CD4-positive, alpha-beta memory T cell (primary cell): Measurements from ENCODE around the gene IFNK. TPM values are rescaled to one million over a fixed set of nuclear protein-coding genes. Genes with fewer than 3 reads are reported as not detected.

Source experiments
- CTCF ChIA-PET: fragments of 350-600 bp; sonication (Branson Sonifier 250); formaldehyde crosslinking; loops from one replicate; lab custom pipeline; 2021; ENCODE audit warnings: inconsistent platforms; ENCODE audit not compliant: partially characterized antibody; lab: Charles Lee
- POLR2A ChIA-PET: fragments of 350-600 bp; sonication (Branson Sonifier 250); formaldehyde crosslinking; loops from one replicate; lab custom pipeline; 2021; ENCODE audit not compliant: partially characterized antibody; lab: Charles Lee
- DNase-seq, 5 donors: peaks; one replicate each; pipeline versions ENCODE4 v3.0.0 to v3.0.0-alpha.2; 2020 to 2022; ENCODE audit warnings: mixed read lengths in 1 of 5
- H3K27ac ChIP-seq: one replicate; pipeline ENCODE4 v1.7.0; 2013; ENCODE audit warnings: low read depth, low read length
- H3K27me3 ChIP-seq: 2 replicates; pipeline ENCODE4 v1.7.0; 2013; ENCODE audit warnings: mild to moderate bottlenecking, low read length, moderate library complexity; ENCODE audit not compliant: insufficient read depth
- H3K36me3 ChIP-seq: 2 replicates; pipeline ENCODE4 v1.7.0; 2013; ENCODE audit warnings: mild to moderate bottlenecking, low read length, moderate library complexity; ENCODE audit not compliant: insufficient read depth
- H3K4me1 ChIP-seq: 2 replicates; pipeline ENCODE4 v1.7.0; 2013; ENCODE audit warnings: mild to moderate bottlenecking, low read length, moderate library complexity; ENCODE audit not compliant: insufficient read depth
- H3K4me3 ChIP-seq, 2 donors: one replicate each; pipeline ENCODE4 v1.7.0; 2013; ENCODE audit warnings: low read length in 2 of 2, mild to moderate bottlenecking in 1 of 2
- H3K9me3 ChIP-seq, 2 donors: one replicate each; pipeline ENCODE4 v1.7.0; 2013; ENCODE audit warnings: low read length in 2 of 2, control low read depth in 1 of 2; ENCODE audit not compliant: control insufficient read depth in 1 of 2
- H3K27ac Mint-ChIP-seq, 7 donors: one replicate each; pipeline ENCODE4 v1.8.0; 2020 to 2021; ENCODE audit warnings: mixed read lengths in 7 of 7, mild to moderate bottlenecking in 6 of 7, inconsistent platforms in 3 of 7, moderate library complexity in 3 of 7
- H3K27me3 Mint-ChIP-seq, 2 donors: one replicate each; pipeline ENCODE4 v1.8.0; 2020 to 2021; ENCODE audit warnings: mixed read lengths in 2 of 2
- H3K36me3 Mint-ChIP-seq, 2 donors: one replicate each; pipeline ENCODE4 v1.8.0; 2020 to 2021; ENCODE audit warnings: mixed read lengths in 2 of 2, inconsistent platforms in 1 of 2, mild to moderate bottlenecking in 1 of 2
- H3K4me1 Mint-ChIP-seq, 4 donors: one replicate each; pipeline ENCODE4 v1.8.0; 2020 to 2021; ENCODE audit warnings: mixed read lengths in 4 of 4, mild to moderate bottlenecking in 1 of 4
- H3K4me3 Mint-ChIP-seq, 8 donors: one replicate each; pipeline ENCODE4 v1.8.0; 2020 to 2021; ENCODE audit warnings: mixed read lengths in 8 of 8, mild to moderate bottlenecking in 7 of 8, moderate library complexity in 6 of 8, inconsistent platforms in 3 of 8
- H3K9me3 Mint-ChIP-seq, 8 donors: one replicate each; pipeline ENCODE4 v1.8.0; 2020 to 2021; ENCODE audit warnings: mixed read lengths in 8 of 8, mild to moderate bottlenecking in 5 of 8, inconsistent platforms in 3 of 8, moderate library complexity in 1 of 8
- intact Hi-C: fragments of 100-400 bp; cut with micrococcal nuclease; formaldehyde crosslinking; loops from one replicate; pipeline ENCODE4 v1.15.1; 2023
- polyA plus RNA-seq, 2 donors: library from polyadenylated mRNA; unstranded; fragments of 300-500 nt; fragmentation: Illumina TruSeq; gene quantifications; one replicate each; pipeline ENCODE4 v1.2.3, GENCODE V29; 2021
- total RNA-seq, 2 experiments: library from RNA; stranded (reverse); gene quantifications; one replicate each; pipeline ENCODE4 v1.2.3, GENCODE V29; 2021

IFNK gene
- total and polyA plus RNA-seq, 4 experiments from 2014 or later: not detected

DNA sequence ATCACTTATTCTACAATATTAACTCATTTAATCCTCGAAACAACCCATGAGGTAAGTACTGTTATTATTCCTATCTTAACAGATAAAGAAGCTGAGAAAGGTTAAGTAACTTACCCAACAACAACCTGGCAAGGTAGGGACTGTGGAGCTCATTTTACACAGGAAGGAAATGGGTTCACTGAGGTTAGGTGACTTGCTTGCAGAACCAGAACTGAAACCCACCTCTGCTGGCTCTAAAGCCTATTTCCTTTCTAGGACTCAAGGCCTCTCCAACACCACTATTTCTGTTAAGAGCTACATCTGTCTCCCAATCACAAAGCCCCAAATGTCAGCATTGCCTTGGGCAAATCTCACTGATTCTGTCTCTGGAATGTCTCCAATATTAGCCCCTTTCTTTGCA lies 38.9 kb upstream of the IFNK start:
- peaks cover 8 to 25% (median 14%) of the 10 kb centered on the region in 4 donors for H3K4me1 Mint-ChIP-seq
- Histone ChIP-seq H3K27ac (no peak overlapping the region), H3K4me3 (no peak overlapping the region), H3K9me3 (no peaks in the 10 kb centered on the region), H3K4me1 (peaks cover 3% of the 10 kb centered on the region), H3K36me3 (no peaks in the 10 kb centered on the region), H3K27me3 (no peaks in the 10 kb centered on the region)
- no peaks in the 10 kb centered on the region for H3K27me3 Mint-ChIP-seq
- peak overlapping the region in 4 of 7 donors; percentile 42 to 65 (median 60) for H3K27ac Mint-ChIP-seq
- intact Hi-C loops: no loop called here
- ChIA-PET CTCF (interaction anchor here (1.3 to 1.6 kb wide), 2 partner anchors 12 to 45 kb away, joined by 3 to 5 read pairs; no protein-coding TSS in a partner anchor), POLR2A (no interaction called here)
- no peak for DNase-seq
- peaks cover 0 to 1% of the 10 kb centered on the region in 2 donors for H3K36me3 Mint-ChIP-seq
- peaks cover 0 to 5% (median 0%) of the 10 kb centered on the region in 8 donors for H3K9me3 Mint-ChIP-seq
- H3K4me3 Mint-ChIP-seq: peak overlapping the region in 1 of 8 donors; percentile 22

DNA sequence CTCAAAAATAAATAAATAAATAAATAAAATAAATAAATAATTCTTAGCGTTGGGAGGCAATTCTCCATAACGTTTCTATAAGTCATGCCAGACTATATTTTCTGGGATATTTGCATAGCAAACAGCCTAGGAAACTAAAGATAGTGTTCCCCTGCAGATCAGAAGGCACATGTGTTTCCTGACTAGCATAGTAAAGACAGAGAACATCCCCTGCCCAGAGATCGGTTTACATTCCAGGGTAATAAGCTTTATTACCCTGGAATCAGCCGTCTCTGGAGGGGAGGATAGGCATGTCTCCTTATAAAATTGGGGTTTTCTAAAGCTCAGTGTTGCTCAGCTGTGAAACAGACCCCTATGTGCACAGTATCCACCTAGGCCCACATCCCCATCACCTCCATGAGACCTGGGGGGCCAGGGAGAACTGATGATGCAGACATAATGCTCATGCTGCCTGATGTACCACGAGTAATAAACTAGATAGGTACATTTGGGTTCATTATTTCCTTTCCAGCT lies 36.9 kb upstream of the IFNK start:
- Mint-ChIP-seq H3K4me1 (peaks cover 8 to 25% (median 14%) of the 10 kb centered on the region in 4 donors), H3K36me3 (peaks cover 0 to 1% of the 10 kb centered on the region in 2 donors), H3K9me3 (no peaks in the 10 kb centered on the region), H3K4me3 (no peak overlapping the region), H3K27ac (no peak overlapping the region), H3K27me3 (no peaks in the 10 kb centered on the region)
- no peak for DNase-seq
- ChIA-PET POLR2A (no interaction called here), CTCF (interaction anchor here (1.0 kb wide), 1 partner anchor 18 kb away, joined by 3 read pairs; no protein-coding TSS in a partner anchor)
- no peaks in the 10 kb centered on the region for H3K27me3 ChIP-seq
- H3K4me3 ChIP-seq: no peak overlapping the region
- no peaks in the 10 kb centered on the region for H3K9me3 ChIP-seq
- H3K27ac ChIP-seq: no peak overlapping the region
- no peaks in the 10 kb centered on the region for H3K36me3 ChIP-seq
- H3K4me1 ChIP-seq: peaks cover 3% of the 10 kb centered on the region
- intact Hi-C loops: no loop called here

DNA sequence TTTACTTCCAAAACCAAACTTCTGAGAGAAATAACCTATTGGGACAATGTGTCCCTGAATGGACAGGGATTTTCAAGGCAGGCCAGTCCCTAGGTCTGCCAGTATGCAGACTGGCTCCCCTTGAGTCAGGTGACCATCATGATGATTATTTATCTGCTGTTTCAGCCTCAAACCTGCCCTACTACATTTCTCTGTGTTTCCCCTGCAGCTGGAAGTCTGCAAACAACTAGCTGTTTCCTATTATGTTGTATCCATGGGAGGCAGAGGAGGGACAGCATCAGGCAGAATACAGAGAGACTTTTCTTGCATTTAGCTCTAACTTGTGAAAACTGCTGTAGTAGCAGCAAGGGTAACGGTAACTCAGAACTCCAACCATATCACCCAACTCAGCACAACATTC lies 36.2 kb upstream of the IFNK start:
- Mint-ChIP-seq H3K4me1 (peaks cover 8 to 25% (median 14%) of the 10 kb centered on the region in 4 donors), H3K27ac (no peak overlapping the region), H3K27me3 (no peaks in the 10 kb centered on the region), H3K9me3 (peaks cover 0 to 3% (median 0%) of the 10 kb centered on the region in 8 donors), H3K4me3 (no peak overlapping the region), H3K36me3 (peaks cover 0 to 2% of the 10 kb centered on the region in 2 donors)
- ChIA-PET CTCF (interaction anchor here (1.0 kb wide), 1 partner anchor 18 kb away, joined by 3 read pairs; no protein-coding TSS in a partner anchor), POLR2A (no interaction called here)
- H3K27me3 ChIP-seq: no peaks in the 10 kb centered on the region
- intact Hi-C loops: no loop called here
- H3K4me3 ChIP-seq: no peak overlapping the region
- H3K36me3 ChIP-seq: no peaks in the 10 kb centered on the region
- no peak for DNase-seq
- no peak overlapping the region for H3K27ac ChIP-seq
- H3K4me1 ChIP-seq: peaks cover 3% of the 10 kb centered on the region
- no peaks in the 10 kb centered on the region for H3K9me3 ChIP-seq

DNA sequence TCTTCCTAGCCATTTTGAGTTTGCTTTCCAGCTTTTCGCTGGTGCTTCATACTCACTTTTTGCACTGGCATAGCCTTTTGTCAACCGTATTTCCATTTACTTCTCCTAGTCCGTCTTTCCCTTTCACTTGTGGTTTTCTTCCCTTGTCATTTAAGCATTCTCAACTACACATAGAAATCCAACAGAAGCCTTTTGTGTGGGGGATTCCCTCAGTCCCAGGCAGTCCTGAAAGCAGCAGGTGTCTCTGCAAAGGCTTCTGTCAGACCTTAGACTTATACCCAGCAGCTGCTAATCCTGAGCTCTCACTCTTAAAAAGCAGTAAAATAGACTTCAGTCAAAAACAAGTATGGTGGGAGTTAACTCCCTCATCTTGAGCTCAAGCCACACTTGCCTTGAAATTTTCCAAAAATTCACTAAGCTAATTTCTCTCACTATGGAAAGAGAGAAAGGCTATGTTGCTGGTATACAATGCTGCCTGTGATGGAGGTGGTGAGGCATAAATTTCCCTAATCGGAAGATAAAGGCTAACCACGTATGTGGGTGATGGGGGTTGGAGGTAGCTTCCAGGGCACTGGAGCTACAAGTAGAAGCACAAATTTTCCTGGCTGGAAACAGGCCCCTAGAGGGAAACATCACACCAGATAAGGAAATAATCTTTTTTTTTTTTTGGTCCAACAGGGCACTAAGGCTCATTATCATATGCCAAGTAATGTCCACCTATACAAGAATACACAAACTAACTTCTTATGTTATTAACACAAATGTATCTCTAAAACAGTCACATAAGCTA lies 34.8 kb upstream of the IFNK start:
- H3K27ac ChIP-seq: no peak overlapping the region
- no peaks in the 10 kb centered on the region for H3K27me3 ChIP-seq
- peaks cover 8 to 20% (median 14%) of the 10 kb centered on the region in 4 donors for H3K4me1 Mint-ChIP-seq
- ChIA-PET POLR2A (no interaction called here), CTCF (interaction anchor here (0.6 to 1.3 kb wide), 3 partner anchors 40 to 75 kb away, joined by 3 to 7 read pairs (median 4); no protein-coding TSS in a partner anchor)
- H3K27ac Mint-ChIP-seq: no peak overlapping the region
- H3K4me3 ChIP-seq: no peak overlapping the region
- no peaks in the 10 kb centered on the region for H3K36me3 ChIP-seq
- no peak for DNase-seq
- H3K4me1 ChIP-seq: peaks cover 3% of the 10 kb centered on the region
- intact Hi-C loops: no loop called here
- peaks cover 0 to 9% (median 3%) of the 10 kb centered on the region in 8 donors for H3K9me3 Mint-ChIP-seq
- H3K9me3 ChIP-seq: no peaks in the 10 kb centered on the region
- H3K27me3 Mint-ChIP-seq: no peaks in the 10 kb centered on the region
- H3K4me3 Mint-ChIP-seq: no peak overlapping the region
- peaks cover 0 to 5% of the 10 kb centered on the region in 2 donors for H3K36me3 Mint-ChIP-seq

DNA sequence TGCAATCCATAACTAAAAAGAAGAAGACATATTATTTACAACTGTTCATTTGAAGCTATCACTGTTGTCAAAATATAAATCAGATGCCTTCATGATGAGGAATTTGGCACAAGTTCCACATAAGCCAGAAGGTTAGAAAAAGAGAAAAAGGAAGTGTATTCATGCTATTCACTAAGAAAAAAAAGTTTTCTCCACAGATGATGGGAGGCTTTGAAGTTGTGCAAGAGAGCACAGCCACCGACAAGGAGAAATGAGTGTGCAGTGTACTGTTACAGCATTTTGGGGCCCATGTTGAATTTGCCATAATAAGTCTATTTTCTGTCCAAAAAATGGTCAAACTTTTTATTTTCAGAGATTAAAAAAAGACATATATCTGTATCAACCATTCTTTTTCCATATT lies 32.9 kb upstream of the IFNK start:
- intact Hi-C loops: no loop called here
- no peaks in the 10 kb centered on the region for H3K9me3 ChIP-seq
- CTCF ChIA-PET: no interaction called here
- DNase-seq: no peak
- Mint-ChIP-seq H3K9me3 (peaks cover 0 to 15% (median 4%) of the 10 kb centered on the region in 8 donors), H3K36me3 (peaks cover 0 to 6% of the 10 kb centered on the region in 2 donors), H3K4me1 (peaks cover 0 to 3% (median under 1%) of the 10 kb centered on the region in 4 donors), H3K27ac (no peak overlapping the region), H3K4me3 (no peak overlapping the region), H3K27me3 (no peaks in the 10 kb centered on the region)
- POLR2A ChIA-PET: no interaction called here
- H3K27me3 ChIP-seq: no peaks in the 10 kb centered on the region
- no peaks in the 10 kb centered on the region for H3K4me1 ChIP-seq
- no peak overlapping the region for H3K27ac ChIP-seq
- no peaks in the 10 kb centered on the region for H3K36me3 ChIP-seq
- no peak overlapping the region for H3K4me3 ChIP-seq

DNA sequence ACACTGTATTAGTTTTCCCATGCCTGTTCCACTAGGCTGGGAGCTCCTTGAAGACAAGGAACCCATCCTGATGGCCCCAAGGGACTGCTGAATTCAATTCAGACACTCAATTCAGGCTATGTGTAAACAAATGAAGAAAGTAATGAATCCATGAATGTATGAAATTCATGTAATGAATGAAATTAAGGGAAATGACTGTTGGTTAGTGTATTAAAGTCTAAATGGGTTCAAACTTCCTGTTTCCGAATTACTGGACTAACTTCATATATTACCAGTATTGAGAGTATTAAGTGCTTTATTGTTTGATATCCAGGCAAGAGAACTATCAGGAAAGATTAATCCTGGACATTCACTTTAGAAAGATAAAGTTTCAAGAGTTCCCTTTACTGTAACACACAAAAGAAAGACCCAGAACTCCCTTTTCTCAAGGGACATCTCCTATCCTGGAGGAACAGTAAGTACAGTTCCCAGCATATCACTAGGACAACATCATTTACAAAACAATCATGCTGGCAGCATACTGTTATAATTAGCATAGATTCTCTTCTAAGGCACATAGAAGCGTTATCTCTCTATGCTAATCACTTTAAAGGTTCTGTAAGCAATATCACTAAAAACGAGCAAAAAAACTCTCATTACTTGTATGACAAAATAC lies 28.5 kb upstream of the IFNK start:
- Mint-ChIP-seq H3K4me1 (no peaks in the 10 kb centered on the region), H3K4me3 (no peak overlapping the region), H3K27ac (no peak overlapping the region), H3K36me3 (peaks cover 0 to 6% of the 10 kb centered on the region in 2 donors), H3K9me3 (peaks cover 0 to 15% (median 5%) of the 10 kb centered on the region in 8 donors), H3K27me3 (peaks cover 2% of the 10 kb centered on the region in 2 donors)
- ChIA-PET CTCF (no interaction called here), POLR2A (no interaction called here)
- H3K27ac ChIP-seq: no peak overlapping the region
- no peaks in the 10 kb centered on the region for H3K9me3 ChIP-seq
- intact Hi-C loops: no loop called here
- no peaks in the 10 kb centered on the region for H3K36me3 ChIP-seq
- no peaks in the 10 kb centered on the region for H3K4me1 ChIP-seq
- no peaks in the 10 kb centered on the region for H3K27me3 ChIP-seq
- H3K4me3 ChIP-seq: no peak overlapping the region
- no peak for DNase-seq

DNA sequence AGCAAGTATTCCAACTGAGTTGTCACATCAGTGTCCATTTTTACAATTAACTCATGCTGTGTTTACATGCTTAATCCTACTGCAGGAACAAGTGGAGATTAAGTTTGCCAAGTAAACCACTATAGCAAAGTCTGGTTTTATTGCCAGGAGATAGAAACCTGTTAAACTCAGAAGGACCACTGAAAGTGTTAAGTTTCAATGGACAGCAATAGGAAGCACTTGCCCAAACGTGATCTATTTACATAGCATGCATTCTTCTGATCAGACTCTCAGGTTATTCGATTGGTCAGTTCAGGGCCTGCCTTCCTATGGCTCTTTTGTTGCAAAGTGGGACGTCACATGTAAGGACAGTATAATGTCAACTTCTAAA lies 28.0 kb upstream of the IFNK start:
- no peaks in the 10 kb centered on the region for H3K36me3 ChIP-seq
- no peaks in the 10 kb centered on the region for H3K9me3 ChIP-seq
- intact Hi-C loops: no loop called here
- H3K27ac ChIP-seq: no peak overlapping the region
- Mint-ChIP-seq H3K27me3 (peaks cover 3 to 5% of the 10 kb centered on the region in 2 donors), H3K36me3 (peaks cover 0 to 6% of the 10 kb centered on the region in 2 donors), H3K27ac (no peak overlapping the region), H3K4me3 (no peak overlapping the region), H3K9me3 (peaks cover 0 to 15% (median 5%) of the 10 kb centered on the region in 8 donors), H3K4me1 (no peaks in the 10 kb centered on the region)
- POLR2A ChIA-PET: no interaction called here
- H3K4me1 ChIP-seq: no peaks in the 10 kb centered on the region
- H3K4me3 ChIP-seq: no peak overlapping the region
- DNase-seq: no peak
- CTCF ChIA-PET: no interaction called here
- no peaks in the 10 kb centered on the region for H3K27me3 ChIP-seq
